ENCODE data around the gene P3R3URF. TPM values are rescaled to one million over a fixed set of nuclear protein-coding genes. Genes with fewer than 3 reads are reported as not detected.

The P3R3URF gene
- total and polyA plus RNA-seq, 3 experiments from 2014 or later = not detected

DNA sequence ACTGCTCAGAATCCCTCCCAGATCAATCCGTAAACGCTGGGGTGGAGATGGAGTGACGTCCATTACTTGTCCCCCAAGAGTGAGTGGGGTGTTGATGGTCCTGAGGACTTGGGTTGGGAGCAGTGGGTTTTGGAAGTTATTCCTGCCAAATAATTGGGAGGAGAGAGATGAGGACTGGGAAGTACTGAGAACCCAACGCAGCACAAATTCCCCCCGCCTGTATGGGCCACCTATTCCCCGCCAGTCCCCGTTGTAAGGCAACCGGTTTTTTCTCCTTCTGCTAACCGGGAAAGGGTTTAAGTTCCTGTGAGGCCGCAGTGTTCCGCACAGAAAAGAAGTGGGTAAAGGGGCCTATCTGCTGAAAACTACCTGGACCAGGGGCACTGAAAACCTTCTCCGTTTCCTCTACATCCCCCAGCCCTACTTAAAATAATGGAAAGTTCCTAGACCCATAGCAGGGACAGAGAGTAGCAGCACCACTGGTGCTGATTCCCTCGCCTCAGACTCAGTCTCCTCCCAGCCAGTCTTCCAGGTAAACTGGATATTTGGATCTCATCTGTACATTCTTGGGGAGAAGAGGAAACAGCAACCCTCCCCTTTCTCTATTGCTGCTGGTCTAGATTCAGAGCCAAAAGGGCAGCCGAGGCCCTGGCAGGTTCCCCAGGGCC lies 27.6 kb upstream of the P3R3URF start:
- peak overlapping the region; percentile 65 for H3K4me3 ChIP-seq (ENCODE audit: low read length)

GRCh38 chr1:46199233-46199749 lies 23.0 kb upstream of the P3R3URF start:
- H3K4me1 Mint-ChIP-seq = peaks cover 26 to 46% (median 34%) of the 10 kb centered on the region in 3 donors
- no peaks in the 10 kb centered on the region for H3K9me3 Mint-ChIP-seq
- Histone ChIP-seq H3K4me3 (ENCODE audit: low read length) (no peak overlapping the region), H3K4me1 (ENCODE audit: insufficient read depth, low read length) (peaks cover 39% of the 10 kb centered on the region), H3K27me3 (ENCODE audit: insufficient read depth, low read length, poor library complexity, severe bottlenecking) (no peaks in the 10 kb centered on the region), H3K9me3 (ENCODE audit: low read length) (no peaks in the 10 kb centered on the region), H3K36me3 (ENCODE audit: insufficient read depth, low read length) (peaks cover 6% of the 10 kb centered on the region), H3K27ac (ENCODE audit: low read depth, low read length) (no peak overlapping the region)
- no peak for DNase-seq
- H3K4me3 Mint-ChIP-seq = peak overlapping the region; percentile 52 to 87 (median 70)
- ChIA-PET POLR2A (interaction anchor here (1.7 kb wide), 1 partner anchor 48 kb away, joined by 5 read pairs; the partner anchor contains the start of gene RAD54L), CTCF (interaction anchor here (0.9 kb wide), 1 partner anchor 46 kb away, joined by 3 read pairs; no protein-coding TSS in a partner anchor)
- peaks cover 0 to 23% (median 3%) of the 10 kb centered on the region in 3 donors for H3K36me3 Mint-ChIP-seq
- H3K27ac Mint-ChIP-seq = peak overlapping the region in 4 of 8 donors; percentile 12 to 88 (median 69)
- peaks cover 0 to 2% of the 10 kb centered on the region in 2 donors for H3K27me3 Mint-ChIP-seq

More for the DNA sequence above, 27.6 kb upstream of the P3R3URF start:
- CTCF ChIA-PET = interaction anchor here (1.3 kb wide), 1 partner anchor 20 kb away, joined by 5 read pairs; no protein-coding TSS in a partner anchor
- Mint-ChIP-seq H3K9me3 (no peaks in the 10 kb centered on the region), H3K27ac (peak overlapping the region in 2 of 8 donors; percentile 6 to 52), H3K36me3 (no peaks in the 10 kb centered on the region), H3K4me1 (peaks cover 11 to 20% (median 13%) of the 10 kb centered on the region in 3 donors), H3K27me3 (peaks cover 0 to 2% of the 10 kb centered on the region in 2 donors), H3K4me3 (peak overlapping the region; percentile 28 to 85 (median 72))
- POLR2A ChIA-PET = no interaction called here
- no peak overlapping the region for H3K27ac ChIP-seq (ENCODE audit: low read depth, low read length)
- H3K9me3 ChIP-seq (ENCODE audit: low read length) = no peaks in the 10 kb centered on the region
- no peaks in the 10 kb centered on the region for H3K36me3 ChIP-seq (ENCODE audit: insufficient read depth, low read length)
- peaks cover 20% of the 10 kb centered on the region for H3K4me1 ChIP-seq (ENCODE audit: insufficient read depth, low read length)
- H3K27me3 ChIP-seq (ENCODE audit: insufficient read depth, low read length, poor library complexity, severe bottlenecking) = no peaks in the 10 kb centered on the region
- no peak for DNase-seq

- Histone ChIP-seq H3K9me3 (ENCODE audit: low read length) (no peaks in the 10 kb centered on the region), H3K4me3 (ENCODE audit: low read length) (peak within 1 kb of the TSS; percentile 87), H3K4me1 (ENCODE audit: insufficient read depth, low read length) (peaks cover 33% of the 10 kb centered on the region), H3K36me3 (ENCODE audit: insufficient read depth, low read length) (peaks cover 16% of the 10 kb centered on the region), H3K27ac (ENCODE audit: low read depth, low read length) (peak within 1 kb of the TSS; percentile 86), H3K27me3 (ENCODE audit: insufficient read depth, low read length, poor library complexity, severe bottlenecking) (no peaks in the 10 kb centered on the region)
- ChIA-PET POLR2A (interaction anchor here (1.7 kb wide), 1 partner anchor 49 kb away, joined by 5 read pairs; the partner anchor contains the start of gene RAD54L), CTCF (interaction anchor here (0.9 to 1.4 kb wide), 3 partner anchors 23 to 47 kb away, joined by 3 to 8 read pairs (median 3); no protein-coding TSS in a partner anchor)
- H3K4me3 Mint-ChIP-seq = peak within 1 kb of the TSS; percentile 82 to 92 (median 87)
- peak; percentile 67 to 79 (median 72) for DNase-seq
- peaks cover 0 to 2% of the 10 kb centered on the region in 2 donors for H3K27me3 Mint-ChIP-seq
- H3K4me1 Mint-ChIP-seq = peaks cover 25 to 37% (median 34%) of the 10 kb centered on the region in 3 donors
- H3K36me3 Mint-ChIP-seq = peaks cover 0 to 34% (median 5%) of the 10 kb centered on the region in 3 donors
- no peaks in the 10 kb centered on the region for H3K9me3 Mint-ChIP-seq
- peak within 1 kb of the TSS in 7 of 8 donors; percentile 54 to 94 (median 84) for H3K27ac Mint-ChIP-seq
These were observed 21.9 kb upstream of the P3R3URF start, which contains the start of gene POMGNT1 for GRCh38 chr1:46197964-46198811. Gene POMGNT1 (minus strand): TSS chr1:46198434. CDS start chr1:46197821, 613 bp downstream.

DNA sequence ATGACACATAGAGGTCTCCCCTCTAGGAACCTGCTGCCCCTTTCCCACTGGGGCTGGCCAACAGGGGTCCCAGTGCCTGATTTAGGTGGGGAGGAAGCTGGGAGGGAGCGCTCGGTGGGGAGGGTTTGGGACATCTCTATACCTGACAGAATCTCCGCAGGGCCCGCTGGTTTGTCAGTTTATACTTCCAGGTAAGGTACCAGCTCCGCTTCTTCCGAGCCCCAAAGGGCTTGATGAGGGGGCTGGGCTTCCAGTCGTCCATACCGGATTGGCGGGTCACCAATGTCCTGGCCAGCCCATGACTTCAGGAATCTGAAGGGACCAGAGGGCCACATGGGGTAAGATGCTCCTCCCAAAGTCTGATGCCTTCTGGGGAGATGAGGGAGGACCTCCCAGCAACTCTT lies 21.3 kb upstream of the P3R3URF start:
- Histone ChIP-seq H3K27ac (ENCODE audit: low read depth, low read length) (peak overlapping the region; percentile 67), H3K4me1 (ENCODE audit: insufficient read depth, low read length) (peaks cover 28% of the 10 kb centered on the region), H3K27me3 (ENCODE audit: insufficient read depth, low read length, poor library complexity, severe bottlenecking) (no peaks in the 10 kb centered on the region), H3K9me3 (ENCODE audit: low read length) (no peaks in the 10 kb centered on the region), H3K36me3 (ENCODE audit: insufficient read depth, low read length) (peaks cover 17% of the 10 kb centered on the region), H3K4me3 (ENCODE audit: low read length) (peak overlapping the region; percentile 87)
- ChIA-PET CTCF (interaction anchor here (0.9 to 1.4 kb wide), 2 partner anchors 23 to 26 kb away, joined by 3 to 8 read pairs; no protein-coding TSS in a partner anchor), POLR2A (no interaction called here)
- peaks cover 21 to 31% (median 28%) of the 10 kb centered on the region in 3 donors for H3K4me1 Mint-ChIP-seq
- H3K4me3 Mint-ChIP-seq = peak overlapping the region; percentile 80 to 92 (median 87)
- peaks cover 0 to 40% (median 6%) of the 10 kb centered on the region in 3 donors for H3K36me3 Mint-ChIP-seq
- peak overlapping the region in 6 of 8 donors; percentile 21 to 88 (median 84) for H3K27ac Mint-ChIP-seq
- H3K27me3 Mint-ChIP-seq = peaks cover 0 to 2% of the 10 kb centered on the region in 2 donors
- H3K9me3 Mint-ChIP-seq = no peaks in the 10 kb centered on the region
- no peak for DNase-seq

DNA sequence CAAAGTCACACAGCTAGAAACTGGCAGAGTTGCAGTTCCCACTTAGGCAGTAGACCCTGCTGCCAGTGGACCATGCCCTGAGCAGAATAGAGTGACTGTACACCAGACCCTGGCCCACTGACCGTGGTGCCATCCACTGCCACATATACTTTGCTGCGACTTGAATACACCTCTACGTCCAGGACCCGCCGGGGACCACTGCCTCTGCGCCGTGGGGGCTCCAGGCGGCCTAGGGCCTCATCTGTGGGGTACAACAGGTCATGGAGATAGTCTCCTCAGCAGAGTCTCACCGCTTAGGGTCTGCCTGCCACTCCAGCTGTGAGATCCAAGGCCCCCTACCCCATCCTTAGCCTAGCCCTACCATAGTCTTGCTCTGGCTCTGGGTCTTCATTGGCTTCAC lies 20.3 kb upstream of the P3R3URF start:
- Mint-ChIP-seq H3K4me3 (peak overlapping the region in 6 of 7 donors; percentile 29 to 92 (median 88)), H3K4me1 (peaks cover 20 to 30% (median 28%) of the 10 kb centered on the region in 3 donors)

DNA sequence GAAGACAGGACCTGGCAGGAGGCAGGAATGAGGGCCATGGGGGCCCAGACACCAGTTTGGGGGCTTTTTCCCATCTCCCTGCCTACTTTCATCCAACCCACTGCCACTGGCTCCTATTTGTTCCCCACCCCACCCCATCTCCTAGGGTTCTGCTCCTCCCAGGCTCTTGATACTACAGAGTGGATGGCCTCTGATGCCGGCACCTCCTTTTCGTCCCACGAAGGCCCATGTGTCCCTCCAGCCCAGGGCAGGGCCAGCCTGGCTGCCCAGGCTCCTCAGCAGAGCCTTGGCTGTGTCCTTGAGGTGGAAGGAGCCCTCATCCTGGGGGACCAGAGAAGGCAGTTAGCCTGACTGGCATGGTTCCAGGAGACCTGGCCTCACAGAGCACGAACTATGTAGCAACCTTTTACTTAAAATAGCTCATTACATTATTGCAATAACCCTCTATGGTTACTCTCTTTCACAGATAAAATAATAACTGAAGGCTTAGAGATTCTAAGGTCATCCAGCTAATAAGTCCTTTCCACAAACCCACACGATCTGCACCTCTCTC lies 18.4 kb upstream of the P3R3URF start:
- H3K9me3 ChIP-seq (ENCODE audit: low read length) = no peaks in the 10 kb centered on the region
- no peak for DNase-seq
- peaks cover 25% of the 10 kb centered on the region for H3K36me3 ChIP-seq (ENCODE audit: insufficient read depth, low read length)
- Mint-ChIP-seq H3K4me3 (no peak overlapping the region), H3K27ac (peak overlapping the region in 1 of 8 donors; percentile 95), H3K36me3 (peaks cover 0 to 65% (median 11%) of the 10 kb centered on the region in 3 donors), H3K9me3 (no peaks in the 10 kb centered on the region), H3K4me1 (peaks cover 16 to 30% (median 28%) of the 10 kb centered on the region in 3 donors), H3K27me3 (no peaks in the 10 kb centered on the region)
- ChIA-PET POLR2A (no interaction called here), CTCF (interaction anchor here (0.7 to 1.3 kb wide), 2 partner anchors 12 to 29 kb away, joined by 3 read pairs; no protein-coding TSS in a partner anchor)
- no peaks in the 10 kb centered on the region for H3K27me3 ChIP-seq (ENCODE audit: insufficient read depth, low read length, poor library complexity, severe bottlenecking)
- no peak overlapping the region for H3K27ac ChIP-seq (ENCODE audit: low read depth, low read length)
- peaks cover 26% of the 10 kb centered on the region for H3K4me1 ChIP-seq (ENCODE audit: insufficient read depth, low read length)
- no peak overlapping the region for H3K4me3 ChIP-seq (ENCODE audit: low read length)

More for the DNA sequence above, 20.3 kb upstream of the P3R3URF start:
- peaks cover 0 to 2% of the 10 kb centered on the region in 2 donors for H3K27me3 Mint-ChIP-seq
- no peaks in the 10 kb centered on the region for H3K9me3 Mint-ChIP-seq
- H3K4me1 ChIP-seq (ENCODE audit: insufficient read depth, low read length) = peaks cover 26% of the 10 kb centered on the region
- H3K27me3 ChIP-seq (ENCODE audit: insufficient read depth, low read length, poor library complexity, severe bottlenecking) = no peaks in the 10 kb centered on the region
- CTCF ChIA-PET = no interaction called here
- no peaks in the 10 kb centered on the region for H3K9me3 ChIP-seq (ENCODE audit: low read length)
- no peak overlapping the region for H3K4me3 ChIP-seq (ENCODE audit: low read length)
- H3K27ac Mint-ChIP-seq = peak overlapping the region in 1 of 8 donors; percentile 43
- H3K36me3 ChIP-seq (ENCODE audit: insufficient read depth, low read length) = peaks cover 17% of the 10 kb centered on the region
- POLR2A ChIA-PET = no interaction called here
- DNase-seq = no peak
- peaks cover 0 to 49% (median 6%) of the 10 kb centered on the region in 3 donors for H3K36me3 Mint-ChIP-seq
- no peak overlapping the region for H3K27ac ChIP-seq (ENCODE audit: low read depth, low read length)

DNA sequence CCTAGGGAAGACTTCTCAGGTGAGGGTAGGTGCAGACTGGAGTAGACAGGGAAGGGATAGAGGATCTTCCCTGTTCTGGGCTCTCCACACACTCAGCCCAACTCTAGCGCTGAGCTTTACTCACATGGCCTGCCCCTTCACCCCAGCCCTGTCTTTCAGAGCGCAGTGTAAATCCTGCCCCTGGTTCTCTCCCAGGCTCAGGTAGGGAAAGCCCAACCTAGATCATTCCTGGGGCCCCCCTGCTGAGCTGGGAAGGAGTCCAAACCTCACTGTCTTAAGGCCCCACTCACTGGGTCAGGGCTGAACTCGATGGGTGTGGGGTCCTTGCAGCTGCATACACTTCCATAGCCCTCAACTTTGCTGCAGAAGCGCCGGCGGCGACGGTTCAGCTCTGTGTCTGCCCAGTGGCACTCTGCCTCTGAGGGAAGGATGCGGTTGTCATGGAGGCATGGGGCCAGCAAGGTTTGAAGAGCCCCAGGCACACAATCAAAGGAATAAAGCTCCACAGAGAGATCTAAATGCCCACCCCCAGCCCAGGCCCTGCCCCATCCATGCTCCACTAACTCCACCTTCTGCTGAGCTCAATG lies 17.8 kb upstream of the P3R3URF start:
- ChIA-PET CTCF (interaction anchor here (1.3 kb wide), 1 partner anchor 29 kb away, joined by 3 read pairs; no protein-coding TSS in a partner anchor), POLR2A (no interaction called here)
- H3K36me3 ChIP-seq (ENCODE audit: insufficient read depth, low read length) = peaks cover 25% of the 10 kb centered on the region

More for the DNA sequence above, 17.8 kb upstream of the P3R3URF start:
- Mint-ChIP-seq H3K4me1 (peaks cover 14 to 26% (median 25%) of the 10 kb centered on the region in 3 donors), H3K4me3 (no peak overlapping the region), H3K9me3 (no peaks in the 10 kb centered on the region), H3K27me3 (no peaks in the 10 kb centered on the region), H3K27ac (no peak overlapping the region), H3K36me3 (peaks cover 0 to 71% (median 15%) of the 10 kb centered on the region in 3 donors)
- Histone ChIP-seq H3K4me1 (ENCODE audit: insufficient read depth, low read length) (peaks cover 21% of the 10 kb centered on the region), H3K27ac (ENCODE audit: low read depth, low read length) (no peak overlapping the region), H3K4me3 (ENCODE audit: low read length) (no peak overlapping the region), H3K27me3 (ENCODE audit: insufficient read depth, low read length, poor library complexity, severe bottlenecking) (no peaks in the 10 kb centered on the region), H3K9me3 (ENCODE audit: low read length) (no peaks in the 10 kb centered on the region)
- DNase-seq = no peak
